ENCODE results near the gene ADGB.

DNA sequence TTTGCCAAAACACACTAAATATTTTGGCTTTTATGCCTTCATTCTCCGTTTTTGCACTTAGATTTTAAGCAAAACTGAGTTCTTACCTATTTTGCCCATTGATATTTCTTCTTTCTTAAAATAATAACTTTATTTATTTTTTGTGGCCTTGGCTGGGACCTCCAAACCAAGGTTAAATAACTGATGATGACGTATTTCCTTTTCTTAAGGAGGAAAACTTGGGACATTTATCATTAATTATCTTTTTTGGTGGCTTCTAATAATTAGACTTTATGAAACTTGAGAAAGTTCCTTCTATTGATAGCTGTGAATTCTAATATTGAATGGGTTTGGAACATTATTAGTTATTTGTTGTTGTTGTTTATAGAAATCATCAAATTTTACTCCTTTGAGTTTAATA lies 154.5 kb downstream of the ADGB start:
- no peak for TF ChIP-seq EZH2 (IDR thresholded peaks at IDR 0.05; ENCODE audit: borderline replicate concordance, insufficient read depth, low read depth, low read length, poor library complexity, severe bottlenecking)
- TF ChIP-seq, protein P1, sequence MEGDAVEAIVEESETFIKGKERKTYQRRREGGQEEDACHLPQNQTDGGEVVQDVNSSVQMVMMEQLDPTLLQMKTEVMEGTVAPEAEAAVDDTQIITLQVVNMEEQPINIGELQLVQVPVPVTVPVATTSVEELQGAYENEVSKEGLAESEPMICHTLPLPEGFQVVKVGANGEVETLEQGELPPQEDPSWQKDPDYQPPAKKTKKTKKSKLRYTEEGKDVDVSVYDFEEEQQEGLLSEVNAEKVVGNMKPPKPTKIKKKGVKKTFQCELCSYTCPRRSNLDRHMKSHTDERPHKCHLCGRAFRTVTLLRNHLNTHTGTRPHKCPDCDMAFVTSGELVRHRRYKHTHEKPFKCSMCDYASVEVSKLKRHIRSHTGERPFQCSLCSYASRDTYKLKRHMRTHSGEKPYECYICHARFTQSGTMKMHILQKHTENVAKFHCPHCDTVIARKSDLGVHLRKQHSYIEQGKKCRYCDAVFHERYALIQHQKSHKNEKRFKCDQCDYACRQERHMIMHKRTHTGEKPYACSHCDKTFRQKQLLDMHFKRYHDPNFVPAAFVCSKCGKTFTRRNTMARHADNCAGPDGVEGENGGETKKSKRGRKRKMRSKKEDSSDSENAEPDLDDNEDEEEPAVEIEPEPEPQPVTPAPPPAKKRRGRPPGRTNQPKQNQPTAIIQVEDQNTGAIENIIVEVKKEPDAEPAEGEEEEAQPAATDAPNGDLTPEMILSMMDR (IDR thresholded peaks at IDR 0.05) = no peak

All from B cell (primary cell).